Memory B cell (primary cell): ENCODE results near the gene RNF13.
"Not testable (repeated sequence)": the region's sequence is repeated elsewhere in the genome, so short reads cannot be mapped to it uniquely, and the experiment has no call there.

Experiments
- ATAC-seq: fragments of 150-1000 bp; cut with Tn5 transposase; 2 replicates; pipeline ENCODE4 v1.10.0; 2021; ENCODE audit warnings: low read depth, mild to moderate bottlenecking, moderate library complexity
- DNase-seq, 2 donors: peaks; one replicate each; pipeline ENCODE4 v3.0.0; 2022; ENCODE audit warnings: low spot score in 2 of 2
- H3K27ac Mint-ChIP-seq: one replicate; pipeline ENCODE4 v1.8.0; 2022; ENCODE audit warnings: mild to moderate bottlenecking, moderate library complexity, mixed read lengths
- H3K27me3 Mint-ChIP-seq: one replicate; pipeline ENCODE4 v1.8.0; 2022; ENCODE audit warnings: mixed read lengths
- H3K36me3 Mint-ChIP-seq: one replicate; pipeline ENCODE4 v1.8.0; 2022; ENCODE audit warnings: mild to moderate bottlenecking, mixed read lengths
- H3K4me1 Mint-ChIP-seq: one replicate; pipeline ENCODE4 v1.8.0; 2022; ENCODE audit warnings: mixed read lengths
- H3K4me3 Mint-ChIP-seq: one replicate; pipeline ENCODE4 v1.8.0; 2022; ENCODE audit warnings: mild to moderate bottlenecking, moderate library complexity, mixed read lengths
- H3K9me3 Mint-ChIP-seq: one replicate; pipeline ENCODE4 v1.8.0; 2022; ENCODE audit warnings: mixed read lengths

The RNF13 gene

GRCh38 chr3:149906036-149906435, 93.0 kb downstream of the RNF13 start:
- H3K27ac Mint-ChIP-seq: no peak overlapping the region

DNA sequence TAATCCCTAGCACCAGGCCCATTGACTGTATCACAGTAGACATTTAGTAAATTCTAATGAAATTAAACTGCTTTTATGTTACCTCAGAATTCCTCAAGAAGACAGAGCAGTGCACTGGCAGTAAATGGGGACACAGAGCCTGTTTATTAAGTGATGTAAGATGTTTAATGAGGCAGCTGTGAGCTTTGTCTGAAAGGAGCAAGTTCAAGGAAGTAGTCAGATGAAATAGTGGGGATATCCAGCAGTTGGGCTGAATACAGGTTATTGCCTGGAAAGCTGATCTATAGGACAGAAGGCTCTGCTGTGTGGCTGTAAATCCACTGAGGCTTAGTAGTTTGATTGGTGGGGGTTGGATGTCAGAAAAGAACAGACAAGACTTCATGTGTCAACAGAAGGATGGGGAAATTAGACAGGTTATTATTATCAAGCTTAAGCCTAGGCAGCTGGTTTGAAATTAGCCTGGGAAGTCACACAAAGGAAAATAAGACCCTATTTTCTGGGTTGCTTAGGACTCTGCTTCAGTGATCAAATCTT, 95.5 kb downstream of the RNF13 start:
- ATAC-seq: no peak

More at GRCh38 chr3:149906036-149906435, 93.0 kb downstream of the RNF13 start:
- Mint-ChIP-seq H3K9me3 (no peaks in the 10 kb centered on the region), H3K4me3 (no peak overlapping the region), H3K4me1 (peaks cover 2% of the 10 kb centered on the region), H3K36me3 (peaks cover 13% of the 10 kb centered on the region), H3K27me3 (no peaks in the 10 kb centered on the region)
- no peak for DNase-seq
- ATAC-seq: no peak

DNA sequence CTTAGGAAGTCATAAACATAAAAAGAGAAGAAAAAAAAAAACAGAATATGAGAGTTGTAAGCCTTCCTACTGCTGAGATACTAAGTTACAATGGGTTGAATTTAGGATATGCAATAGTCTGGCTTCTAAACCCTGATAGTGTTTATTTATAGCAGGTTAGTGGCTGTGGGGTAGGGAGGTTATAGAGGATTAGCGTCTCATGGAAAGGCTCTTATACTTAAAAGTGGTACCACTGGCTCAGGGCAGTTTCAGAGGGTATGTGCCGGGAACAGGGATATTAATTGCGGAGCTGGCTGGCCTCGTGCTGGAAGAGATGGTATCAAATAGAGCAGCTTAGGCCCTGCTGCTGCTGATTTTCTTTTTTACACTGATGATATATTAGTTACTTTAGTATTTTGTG, 96.9 kb downstream of the RNF13 start:
- H3K36me3 Mint-ChIP-seq: peaks cover 19% of the 10 kb centered on the region

More for the DNA sequence above, 95.5 kb downstream of the RNF13 start:
- Mint-ChIP-seq H3K36me3 (peaks cover 17% of the 10 kb centered on the region), H3K27ac (peak overlapping the region; percentile 4), H3K9me3 (no peaks in the 10 kb centered on the region), H3K27me3 (no peaks in the 10 kb centered on the region), H3K4me3 (no peak overlapping the region), H3K4me1 (peaks cover 2% of the 10 kb centered on the region)
- DNase-seq: no peak

DNA sequence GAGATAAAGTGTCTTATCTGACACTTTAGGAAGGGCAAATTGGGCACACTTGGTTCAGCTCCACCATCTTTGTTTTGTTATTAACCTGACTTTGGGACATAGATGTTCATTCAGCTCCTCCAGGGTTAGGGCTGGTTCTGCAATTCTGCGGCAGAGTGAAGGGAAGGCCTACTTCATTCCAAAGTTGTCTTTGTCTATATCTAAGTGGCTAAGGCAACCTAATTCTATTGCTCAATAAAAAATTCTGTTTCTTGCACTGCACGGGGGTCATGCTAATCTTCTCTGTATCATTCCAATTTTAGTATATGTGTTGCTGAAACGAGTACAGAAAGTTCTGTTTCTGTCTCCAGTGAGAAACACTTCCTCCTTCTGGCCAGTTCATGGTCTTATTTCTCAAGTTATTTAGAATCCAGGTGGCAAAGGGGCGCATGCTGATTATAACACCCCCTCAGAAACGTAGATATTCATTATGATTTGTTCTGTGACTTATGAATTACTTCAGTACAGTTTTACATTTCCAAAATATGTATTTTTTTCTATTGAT, 104.2 kb downstream of the RNF13 start:
- Mint-ChIP-seq H3K27ac (no peak overlapping the region), H3K4me3 (no peak overlapping the region), H3K36me3 (peaks cover 37% of the 10 kb centered on the region), H3K4me1 (no peaks in the 10 kb centered on the region), H3K9me3 (no peaks in the 10 kb centered on the region), H3K27me3 (no peaks in the 10 kb centered on the region)
- DNase-seq (no peak), ATAC-seq (no peak)

More for the DNA sequence above, 96.9 kb downstream of the RNF13 start:
- Mint-ChIP-seq H3K27ac (peak overlapping the region; percentile 56), H3K9me3 (no peaks in the 10 kb centered on the region), H3K4me3 (no peak overlapping the region), H3K4me1 (no peaks in the 10 kb centered on the region), H3K27me3 (no peaks in the 10 kb centered on the region)
- DNase-seq (no peak), ATAC-seq (no peak)

DNA sequence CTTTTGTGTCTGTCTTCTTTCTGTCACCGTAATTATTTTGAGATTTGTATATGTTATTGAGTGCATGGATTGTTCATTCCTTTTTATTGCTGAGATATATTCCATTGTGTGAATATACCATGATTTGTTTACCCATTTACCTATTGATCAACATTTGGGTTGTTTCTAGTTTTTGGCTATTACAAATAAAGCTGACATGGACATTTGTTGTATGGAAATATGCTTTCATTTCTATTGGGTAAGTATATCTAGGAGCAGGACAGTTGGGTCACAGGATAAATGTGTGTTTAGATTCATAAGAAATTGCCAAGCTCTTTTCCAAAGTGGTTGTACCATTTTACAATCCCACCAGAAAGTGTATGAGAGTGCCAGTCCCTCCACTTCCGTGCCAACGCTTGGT, 106.5 kb downstream of the RNF13 start:
- H3K27ac Mint-ChIP-seq: peak overlapping the region; percentile 3
- H3K27me3 Mint-ChIP-seq: no peaks in the 10 kb centered on the region
- H3K4me1 Mint-ChIP-seq: no peaks in the 10 kb centered on the region
- H3K36me3 Mint-ChIP-seq: peaks cover 34% of the 10 kb centered on the region
- ATAC-seq: no peak
- H3K9me3 Mint-ChIP-seq: no peaks in the 10 kb centered on the region
- no peak for DNase-seq
- H3K4me3 Mint-ChIP-seq: no peak overlapping the region

DNA sequence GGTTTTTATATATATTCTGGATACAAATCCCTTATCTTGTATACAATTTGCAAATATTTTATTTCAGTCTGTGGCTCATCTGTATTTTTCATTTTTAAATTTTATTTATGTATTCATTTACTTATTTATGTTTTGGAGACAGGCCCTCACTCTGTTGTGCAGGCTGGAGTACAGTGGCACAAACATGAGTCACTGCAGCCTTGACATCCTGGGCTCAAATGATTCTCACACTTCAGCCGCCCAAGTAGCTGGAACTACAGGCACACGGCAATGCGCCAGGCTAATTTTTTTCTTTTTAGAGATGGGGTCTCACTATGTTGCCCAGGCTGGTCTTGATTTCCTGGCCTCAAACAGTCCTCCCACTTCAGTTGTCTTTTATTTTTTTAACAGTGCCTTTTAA, 107.1 kb downstream of the RNF13 start:
- no peaks in the 10 kb centered on the region for H3K9me3 Mint-ChIP-seq
- peaks cover 29% of the 10 kb centered on the region for H3K36me3 Mint-ChIP-seq
- H3K4me1 Mint-ChIP-seq: no peaks in the 10 kb centered on the region
- ATAC-seq (no peak), DNase-seq (no peak)
- H3K4me3 Mint-ChIP-seq: no peak overlapping the region
- H3K27ac Mint-ChIP-seq: no peak overlapping the region
- no peaks in the 10 kb centered on the region for H3K27me3 Mint-ChIP-seq

GRCh38 chr3:149933008-149933407, 120.0 kb downstream of the RNF13 start:
- ATAC-seq (no peak), DNase-seq (no peak)
- Mint-ChIP-seq H3K27ac (no peak overlapping the region), H3K4me3 (no peak overlapping the region), H3K4me1 (peaks cover 11% of the 10 kb centered on the region), H3K27me3 (no peaks in the 10 kb centered on the region), H3K9me3 (peaks cover 1% of the 10 kb centered on the region), H3K36me3 (peaks cover 44% of the 10 kb centered on the region)

- Mint-ChIP-seq H3K36me3 (peaks cover 41% of the 10 kb centered on the region), H3K27me3 (no peaks in the 10 kb centered on the region), H3K4me1 (peaks cover 11% of the 10 kb centered on the region), H3K9me3 (peaks cover 1% of the 10 kb centered on the region), H3K4me3 (no peak overlapping the region), H3K27ac (peak overlapping the region; percentile 26)
- no peak for ATAC-seq
- no peak for DNase-seq
These were observed 120.8 kb downstream of the RNF13 start for GRCh38 chr3:149933858-149934257.

DNA sequence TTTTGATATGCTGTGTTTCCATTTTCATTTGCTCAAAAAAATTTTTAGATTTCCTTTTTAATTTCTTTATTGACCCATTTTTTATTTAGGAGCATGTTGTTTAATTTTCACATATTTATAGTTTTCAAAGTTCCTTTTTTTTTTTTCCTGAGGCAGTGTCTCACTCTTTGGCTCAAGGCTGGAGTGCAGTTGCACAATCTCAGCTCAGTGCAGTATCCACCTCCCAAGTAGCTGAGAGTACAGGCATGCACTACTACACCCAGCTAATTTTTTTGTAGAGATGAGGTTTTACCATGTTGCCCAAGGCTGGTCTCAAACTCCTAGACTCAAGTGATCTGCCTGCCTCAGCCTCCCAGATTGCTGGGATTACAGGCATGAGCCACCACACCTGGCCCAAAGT, 121.5 kb downstream of the RNF13 start:
- no peak overlapping the region for H3K27ac Mint-ChIP-seq
- H3K4me3 Mint-ChIP-seq: no peak overlapping the region
- peaks cover 1% of the 10 kb centered on the region for H3K9me3 Mint-ChIP-seq
- H3K27me3 Mint-ChIP-seq: no peaks in the 10 kb centered on the region
- ATAC-seq: no peak
- peaks cover 15% of the 10 kb centered on the region for H3K4me1 Mint-ChIP-seq
- DNase-seq: no peak
- H3K36me3 Mint-ChIP-seq: peaks cover 43% of the 10 kb centered on the region

DNA sequence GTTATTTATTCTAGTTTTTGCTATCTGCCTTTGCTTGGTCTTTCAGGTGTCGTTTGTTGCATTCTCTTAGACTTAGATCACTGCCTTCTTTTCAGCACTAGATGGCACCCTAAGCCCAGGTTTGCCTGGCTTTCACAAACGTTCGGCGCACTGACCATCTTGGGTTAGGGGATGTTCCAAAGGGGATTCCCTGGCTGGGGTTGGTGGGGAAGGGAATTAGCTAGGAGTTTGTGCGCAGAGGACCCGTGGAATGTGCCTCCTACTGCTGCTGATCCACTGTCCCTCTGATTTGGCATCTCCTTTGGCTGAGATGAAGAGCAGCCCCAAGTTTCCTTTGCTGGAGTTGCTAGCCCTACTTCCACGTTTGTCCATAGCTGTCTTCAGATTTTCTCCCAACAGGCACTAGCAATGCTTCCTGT, 123.8 kb downstream of the RNF13 start:
- peaks cover 1% of the 10 kb centered on the region for H3K9me3 Mint-ChIP-seq
- no peaks in the 10 kb centered on the region for H3K27me3 Mint-ChIP-seq
- peak; percentile 74 for ATAC-seq
- no peak overlapping the region for H3K27ac Mint-ChIP-seq
- H3K4me1 Mint-ChIP-seq: peaks cover 13% of the 10 kb centered on the region
- DNase-seq: peak; percentile 20 to 32
- H3K36me3 Mint-ChIP-seq: peaks cover 39% of the 10 kb centered on the region
- no peak overlapping the region for H3K4me3 Mint-ChIP-seq

GRCh38 chr3:149938392-149939055, 125.5 kb downstream of the RNF13 start:
- H3K27me3 Mint-ChIP-seq, ATAC-seq, H3K9me3 Mint-ChIP-seq, H3K4me3 Mint-ChIP-seq, DNase-seq, H3K27ac Mint-ChIP-seq: not testable (repeated sequence)
- Mint-ChIP-seq H3K4me1 (peaks cover 13% of the 10 kb centered on the region), H3K36me3 (peaks cover 37% of the 10 kb centered on the region)

DNA sequence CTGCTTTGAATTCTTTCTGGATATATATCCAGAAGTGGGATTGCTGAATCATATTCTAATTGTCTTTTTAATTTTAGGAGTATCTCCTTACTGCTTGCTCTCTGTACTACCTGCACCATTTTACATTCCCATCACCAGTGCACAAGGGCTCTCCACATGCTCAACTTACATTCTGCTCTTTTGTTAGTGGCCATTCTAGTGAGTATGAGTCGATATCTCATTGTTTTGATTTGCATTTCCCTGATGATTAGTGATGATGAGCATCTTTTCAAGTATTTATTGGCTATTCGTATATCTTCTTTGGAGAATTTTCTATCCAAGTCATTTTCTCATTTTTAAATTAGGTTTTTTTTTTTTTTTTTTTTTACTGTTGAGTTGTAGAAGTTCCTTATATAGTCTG, 128.2 kb downstream of the RNF13 start:
- Mint-ChIP-seq H3K27ac (no peak overlapping the region), H3K4me3 (no peak overlapping the region), H3K9me3 (no peaks in the 10 kb centered on the region), H3K27me3 (no peaks in the 10 kb centered on the region), H3K36me3 (peaks cover 36% of the 10 kb centered on the region), H3K4me1 (peaks cover 12% of the 10 kb centered on the region)
- ATAC-seq: no peak
- no peak for DNase-seq

DNA sequence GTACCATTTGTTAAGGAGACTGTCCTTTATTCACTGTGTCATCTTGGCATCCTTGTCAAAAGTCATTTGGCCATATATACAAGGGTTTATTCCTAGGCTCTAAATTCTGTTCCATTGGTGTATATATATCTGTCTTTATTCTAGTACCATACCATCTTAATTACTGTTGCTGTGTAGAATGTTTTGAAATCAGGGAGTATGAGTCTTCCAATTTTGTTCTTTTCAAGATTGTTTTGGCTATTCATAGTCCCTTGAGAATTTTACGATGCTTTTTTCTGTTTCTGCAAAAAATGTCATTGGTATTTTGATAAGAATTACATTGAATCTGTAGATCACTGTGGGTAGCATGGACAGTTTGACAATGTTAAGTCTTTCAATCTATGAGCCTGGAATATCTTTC, 128.9 kb downstream of the RNF13 start:
- no peak for DNase-seq
- Mint-ChIP-seq H3K4me1 (peaks cover 12% of the 10 kb centered on the region), H3K27ac (no peak overlapping the region), H3K4me3 (no peak overlapping the region), H3K36me3 (peaks cover 34% of the 10 kb centered on the region), H3K27me3 (no peaks in the 10 kb centered on the region), H3K9me3 (no peaks in the 10 kb centered on the region)
- ATAC-seq: no peak

DNA sequence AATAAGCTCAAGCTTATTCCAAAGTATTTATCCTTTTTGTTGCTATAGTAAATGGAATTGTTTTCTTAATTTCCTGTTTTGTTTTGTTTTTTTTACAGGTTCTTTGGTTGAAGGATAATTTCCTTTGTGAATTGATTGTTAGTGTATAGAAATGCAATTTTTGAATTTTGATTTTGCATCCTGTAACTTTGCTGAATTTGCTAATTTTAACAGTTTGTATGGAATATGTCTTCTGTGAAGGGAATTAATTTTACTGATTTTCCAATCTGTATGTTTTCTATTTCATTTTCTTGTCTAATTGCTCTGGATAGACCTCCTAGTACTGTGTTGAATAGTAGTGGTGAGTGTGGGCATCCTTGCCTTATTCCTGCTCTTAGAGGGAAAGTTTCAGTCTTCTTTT, 129.4 kb downstream of the RNF13 start:
- H3K4me1 Mint-ChIP-seq: peaks cover 14% of the 10 kb centered on the region
- peaks cover 36% of the 10 kb centered on the region for H3K36me3 Mint-ChIP-seq
- H3K4me3 Mint-ChIP-seq: no peak overlapping the region
- H3K27ac Mint-ChIP-seq: no peak overlapping the region
- H3K9me3 Mint-ChIP-seq: no peaks in the 10 kb centered on the region
- no peak for ATAC-seq
- H3K27me3 Mint-ChIP-seq: no peaks in the 10 kb centered on the region
- DNase-seq: no peak

- H3K9me3 Mint-ChIP-seq, H3K27ac Mint-ChIP-seq, DNase-seq, H3K27me3 Mint-ChIP-seq, H3K4me3 Mint-ChIP-seq, ATAC-seq: not testable (repeated sequence)
- Mint-ChIP-seq H3K36me3 (peaks cover 38% of the 10 kb centered on the region), H3K4me1 (peaks cover 17% of the 10 kb centered on the region)
These were observed 131.0 kb downstream of the RNF13 start for GRCh38 chr3:149943966-149944365.
